ENCODE data around the gene TMEM108.

The TMEM108 gene

GRCh38 chr3:133303430-133303829, 265.2 kb downstream of the TMEM108 start:
- in situ Hi-C loops (cut with MboI; ENCODE audit: low pct_unique_long_range_greater_than_20kb, low sequenced_read_pairs, unreplicated experiment), result no loop called here
- DNase-seq (ENCODE audit: low spot score), result no peak
- no peak for TF ChIP-seq CTCF (IDR thresholded peaks at IDR 0.05; ENCODE audit: extremely low read depth, insufficient read depth, missing control alignments)

- in situ Hi-C loops (cut with MboI; ENCODE audit: low pct_unique_long_range_greater_than_20kb, low sequenced_read_pairs, unreplicated experiment), result no loop called here
- no peak for DNase-seq (ENCODE audit: low spot score)
- TF ChIP-seq CTCF (IDR thresholded peaks at IDR 0.05; ENCODE audit: extremely low read depth, insufficient read depth, missing control alignments), result no peak
These were observed 279.7 kb downstream of the TMEM108 start for GRCh38 chr3:133317866-133318265.

- DNase-seq (ENCODE audit: low spot score), result no peak
- TF ChIP-seq CTCF (IDR thresholded peaks at IDR 0.05; ENCODE audit: extremely low read depth, insufficient read depth, missing control alignments), result no peak
These were observed 290.2 kb downstream of the TMEM108 start for GRCh38 chr3:133328373-133328772.

GRCh38 chr3:133329626-133330025, 291.4 kb downstream of the TMEM108 start:
- no peak for TF ChIP-seq CTCF (IDR thresholded peaks at IDR 0.05; ENCODE audit: extremely low read depth, insufficient read depth, missing control alignments)
- in situ Hi-C loops (cut with MboI; ENCODE audit: low pct_unique_long_range_greater_than_20kb, low sequenced_read_pairs, unreplicated experiment), result no loop called here
- no peak for DNase-seq (ENCODE audit: low spot score)

More at GRCh38 chr3:133328373-133328772, 290.2 kb downstream of the TMEM108 start:
- in situ Hi-C loops (cut with MboI; ENCODE audit: low pct_unique_long_range_greater_than_20kb, low sequenced_read_pairs, unreplicated experiment), result no loop called here

- DNase-seq (ENCODE audit: low spot score), result no peak
- in situ Hi-C loops (cut with MboI; ENCODE audit: low pct_unique_long_range_greater_than_20kb, low sequenced_read_pairs, unreplicated experiment), result no loop called here
These were observed 291.9 kb downstream of the TMEM108 start for GRCh38 chr3:133330065-133330464.

GRCh38 chr3:133330522-133330921, 292.3 kb downstream of the TMEM108 start:
- TF ChIP-seq CTCF (IDR thresholded peaks at IDR 0.05; ENCODE audit: extremely low read depth, insufficient read depth, missing control alignments), result no peak
- in situ Hi-C loops (cut with MboI; ENCODE audit: low pct_unique_long_range_greater_than_20kb, low sequenced_read_pairs, unreplicated experiment), result no loop called here
- no peak for DNase-seq (ENCODE audit: low spot score)

More at GRCh38 chr3:133330065-133330464, 291.9 kb downstream of the TMEM108 start:
- no peak for TF ChIP-seq CTCF (IDR thresholded peaks at IDR 0.05; ENCODE audit: extremely low read depth, insufficient read depth, missing control alignments)

GRCh38 chr3:133354721-133355120, 316.5 kb downstream of the TMEM108 start:
- no peak for TF ChIP-seq CTCF (IDR thresholded peaks at IDR 0.05; ENCODE audit: extremely low read depth, insufficient read depth, missing control alignments)
- no peak for DNase-seq (ENCODE audit: low spot score)
- in situ Hi-C loops (cut with MboI; ENCODE audit: low pct_unique_long_range_greater_than_20kb, low sequenced_read_pairs, unreplicated experiment), result no loop called here

All from GM13977 (cell line).